Body of pancreas (tissue), 4 donors: Measurements from ENCODE around the gene FN3K.

ENCODE experiments used
- CTCF ChIP-seq, 7 experiments: fragments of 450-650 bp in 4 of 7; fragments of 200-600 bp in 3 of 7; sonication (generic) in 3 of 7; IDR thresholded peaks; one replicate each; pipeline ENCODE4 v1.5.1; 2016 to 2019; ENCODE audit warnings: antibody characterized with exemption in 7 of 7
- POLR2A ChIP-seq, 3 donors: fragments of 450-650 bp; IDR thresholded peaks; one replicate each; pipeline ENCODE4 v1.6.1; 2016; ENCODE audit warnings: antibody characterized with exemption in 3 of 3, mild to moderate bottlenecking in 2 of 3

GRCh38 chr17:82797061-82797460, 61.6 kb downstream of the FN3K start:
- TF ChIP-seq CTCF (IDR thresholded peaks at IDR 0.05) (no peak), POLR2A (IDR thresholded peaks at IDR 0.05) (no peak)
